Measurements from ENCODE around the gene TFF3. TPM values are rescaled to one million over a fixed set of nuclear protein-coding genes. Genes with fewer than 3 reads are reported as not detected.
A peak's percentile ranks its signal among the peaks of the same experiment; 100 is the strongest.

TFF3 gene
- total and polyA plus RNA-seq, 2 of the 13 experiments (the other 11 are each of a cell fraction or from before 2014, with no cell fraction given), result 14.2 to 26.9 TPM

GRCh38 chr21:42315296-42315891 is at the start of gene TFF3 (continued):
- 0 out of 2 replicates have a peak, but pooled peaks have one; percentile 29 for TF ChIP-seq BCL6 (CRISPR knock-in tag; IDR thresholded peaks at IDR 0.05)
- no peak for TF ChIP-seq ZBTB1 (CRISPR knock-in tag; IDR thresholded peaks at IDR 0.05; ENCODE audit: borderline replicate concordance)
- TF ChIP-seq HNRNPL (IDR thresholded peaks at IDR 0.05; ENCODE audit: low read depth, low read length), result no peak
- TF ChIP-seq IKZF5 (CRISPR knock-in tag; IDR thresholded peaks at IDR 0.05), result 0 out of 2 replicates have a peak, but pooled peaks have one; percentile 44
- no peak for TF ChIP-seq CERS6 (CRISPR knock-in tag; IDR thresholded peaks at IDR 0.05)
- TF ChIP-seq ZNF547 (CRISPR knock-in tag; IDR thresholded peaks at IDR 0.05), result no peak
- TF ChIP-seq SP5 (CRISPR knock-in tag; IDR thresholded peaks at IDR 0.05; ENCODE audit: borderline replicate concordance, low read depth), result no peak
- no peak for TF ChIP-seq ZNF256 (CRISPR knock-in tag; conservative IDR thresholded peaks at IDR 0.05)
- TF ChIP-seq TSC22D2 (CRISPR knock-in tag; IDR thresholded peaks at IDR 0.05; ENCODE audit: borderline replicate concordance), result no peak
- 0 out of 2 replicates have a peak, but pooled peaks have one; percentile 24 for TF ChIP-seq DZIP1 (CRISPR knock-in tag; IDR thresholded peaks at IDR 0.05)
- TF ChIP-seq ZNF251 (CRISPR knock-in tag; IDR thresholded peaks at IDR 0.05), result no peak
- TF ChIP-seq ZBTB34 (CRISPR knock-in tag; IDR thresholded peaks at IDR 0.05), result peak; percentile 50; the same call in 1 of the 2 replicates
- TF ChIP-seq DR1 (CRISPR knock-in tag; IDR thresholded peaks at IDR 0.05), result no peak
- TF ChIP-seq ZSCAN22 (CRISPR knock-in tag; IDR thresholded peaks at IDR 0.05), result no peak
- TF ChIP-seq ZNF235 (CRISPR knock-in tag; IDR thresholded peaks at IDR 0.05; ENCODE audit: borderline replicate concordance), result no peak
- TF ChIP-seq ZNF180 (CRISPR knock-in tag; IDR thresholded peaks at IDR 0.05; ENCODE audit: borderline replicate concordance, low read depth), result no peak
- TF ChIP-seq ATF1 (CRISPR knock-in tag; IDR thresholded peaks at IDR 0.05), result no peak
- TF ChIP-seq ZNF674 (CRISPR knock-in tag; IDR thresholded peaks at IDR 0.05; ENCODE audit: low read depth), result no peak
- no peak for TF ChIP-seq ZFP62 (CRISPR knock-in tag; IDR thresholded peaks at IDR 0.05)
- no peak for TF ChIP-seq ZNF20 (CRISPR knock-in tag; IDR thresholded peaks at IDR 0.05)
- no peak for TF ChIP-seq ZBTB42 (CRISPR knock-in tag; IDR thresholded peaks at IDR 0.05)
- TF ChIP-seq, protein P1, sequence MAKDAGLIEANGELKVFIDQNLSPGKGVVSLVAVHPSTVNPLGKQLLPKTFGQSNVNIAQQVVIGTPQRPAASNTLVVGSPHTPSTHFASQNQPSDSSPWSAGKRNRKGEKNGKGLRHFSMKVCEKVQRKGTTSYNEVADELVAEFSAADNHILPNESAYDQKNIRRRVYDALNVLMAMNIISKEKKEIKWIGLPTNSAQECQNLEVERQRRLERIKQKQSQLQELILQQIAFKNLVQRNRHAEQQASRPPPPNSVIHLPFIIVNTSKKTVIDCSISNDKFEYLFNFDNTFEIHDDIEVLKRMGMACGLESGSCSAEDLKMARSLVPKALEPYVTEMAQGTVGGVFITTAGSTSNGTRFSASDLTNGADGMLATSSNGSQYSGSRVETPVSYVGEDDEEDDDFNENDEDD (CRISPR knock-in tag; IDR thresholded peaks at IDR 0.05; ENCODE audit: borderline replicate concordance), result peak; percentile 14; the same call in 1 of the 2 replicates
- TF ChIP-seq TFAP4 (IDR thresholded peaks at IDR 0.05; ENCODE audit: borderline replicate concordance, low read depth), result peak; percentile 100
